ENCODE measurements around the gene IWS1.

Gene IWS1

DNA sequence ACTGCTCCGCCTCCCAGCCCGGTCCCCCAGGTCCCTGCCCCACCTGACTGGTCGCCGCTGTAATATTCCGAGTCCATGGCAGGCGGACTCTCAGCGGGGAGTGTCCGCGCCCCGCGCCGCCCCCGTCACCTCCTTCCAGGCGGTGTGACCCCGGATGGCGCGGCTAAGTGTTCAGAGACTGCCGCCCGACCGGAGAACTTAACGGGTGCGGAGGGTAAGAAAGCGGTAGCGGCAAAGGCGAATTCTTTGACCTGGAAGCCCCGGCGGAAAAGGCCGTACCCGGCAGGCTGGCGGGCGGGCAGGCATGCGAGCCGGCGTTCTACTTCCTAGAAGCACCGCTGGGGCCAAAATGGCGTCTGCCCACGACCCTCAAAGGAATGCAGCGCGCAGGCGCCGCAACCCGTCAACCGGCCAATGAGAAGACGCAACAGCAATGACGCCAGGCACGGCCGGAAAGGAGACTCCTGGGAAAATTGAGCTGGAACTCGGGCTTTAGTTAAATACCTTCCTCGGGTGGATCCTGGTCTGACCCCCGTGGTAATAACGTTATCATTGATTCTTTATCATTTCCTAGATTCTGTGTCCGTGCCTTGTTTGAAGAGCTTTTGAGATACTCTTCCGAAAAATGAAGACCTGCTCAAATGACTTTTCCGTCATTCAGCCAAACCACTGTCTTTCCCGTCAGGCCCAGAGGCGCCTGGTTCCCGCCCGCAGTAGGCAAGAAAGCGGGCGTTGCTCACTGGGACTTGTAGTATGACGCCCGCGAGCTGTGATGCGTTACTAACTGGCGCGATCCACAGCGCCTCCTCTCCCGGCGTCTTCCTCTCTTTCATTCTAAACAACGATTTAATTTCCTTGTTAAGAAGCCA is at the start of gene IWS1:
Gene IWS1 (minus strand): TSS at position 358 of the 869 bp plus-strand sequence. CDS start 281 bp downstream, at position 77.
- peak; percentile 16 for TF ChIP-seq CTCF (IDR thresholded peaks at IDR 0.05; ENCODE audit: low read depth, low read length, missing control alignments)
- peak within 1 kb of the TSS; percentile 91 for H3K4me3 ChIP-seq (ENCODE audit: low read depth, low read length)
- peak; percentile 84 for DNase-seq (ENCODE audit: low read depth)

DNA sequence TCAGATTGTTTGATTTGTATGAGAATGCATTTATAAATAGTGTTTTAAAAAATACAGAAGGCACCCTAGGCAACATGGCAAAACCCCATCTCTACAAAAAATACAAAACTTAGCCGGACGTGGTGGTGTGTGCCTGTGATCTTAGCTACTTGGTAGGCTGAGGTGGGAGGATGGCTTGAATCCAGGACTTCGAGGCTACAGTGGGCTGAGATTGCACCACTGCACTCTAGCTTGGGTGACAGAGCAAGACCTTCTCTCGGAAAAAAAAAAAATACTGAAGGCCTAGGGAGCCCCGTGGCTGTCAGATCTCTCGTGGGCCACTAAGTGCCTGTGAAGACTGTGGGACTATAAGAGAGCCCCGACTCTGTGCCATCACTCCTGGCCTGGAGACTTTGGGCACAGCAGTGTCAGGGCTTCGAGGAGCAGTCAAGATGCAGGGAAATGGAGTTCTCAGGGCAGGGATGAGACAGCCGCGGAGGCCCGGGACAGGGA is 49.7 kb upstream of the IWS1 start:
- TF ChIP-seq CTCF (IDR thresholded peaks at IDR 0.05; ENCODE audit: low read depth, low read length, missing control alignments), result no peak
- H3K4me3 ChIP-seq (ENCODE audit: low read depth, low read length), result no peak overlapping the region

DNA sequence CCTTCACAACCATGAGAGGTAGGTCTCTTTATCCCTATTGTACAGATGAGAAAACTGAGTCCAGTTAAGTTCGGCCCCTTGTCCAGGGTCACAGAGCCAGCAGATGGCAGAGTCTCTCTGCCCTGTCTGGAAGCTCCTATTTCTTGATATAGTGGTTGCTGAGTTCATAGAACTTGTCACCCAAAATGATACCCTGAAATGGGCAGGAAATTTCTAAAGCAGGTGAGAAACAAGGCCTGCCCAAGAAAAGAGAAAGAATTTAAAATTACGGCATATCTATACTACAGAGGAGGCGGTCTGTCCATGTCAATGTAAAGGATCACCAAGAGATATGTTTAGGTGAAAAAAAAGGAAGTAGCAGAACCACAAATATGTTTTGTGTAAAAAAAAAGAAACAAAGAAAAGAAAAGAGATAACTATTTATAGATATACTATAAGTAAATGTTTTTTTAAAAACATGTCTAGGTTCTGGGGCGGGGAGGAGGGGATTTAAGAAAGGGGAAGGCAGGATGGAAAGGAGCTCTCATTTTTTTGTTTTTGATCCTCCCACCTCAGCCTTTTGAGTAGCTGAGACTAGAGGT is 49.0 kb upstream of the IWS1 start:
- no peak overlapping the region for H3K4me3 ChIP-seq (ENCODE audit: low read depth, low read length)
- peak; percentile 9 for TF ChIP-seq CTCF (IDR thresholded peaks at IDR 0.05; ENCODE audit: low read depth, low read length, missing control alignments)
- no peak for DNase-seq (ENCODE audit: low read depth)

More for the DNA sequence above, 49.7 kb upstream of the IWS1 start:
- DNase-seq (ENCODE audit: low read depth), result no peak

GRCh38 chr2:127574656-127575055 is 48.4 kb upstream of the IWS1 start:
- no peak overlapping the region for H3K4me3 ChIP-seq (ENCODE audit: low read depth, low read length)
- no peak for TF ChIP-seq CTCF (IDR thresholded peaks at IDR 0.05; ENCODE audit: low read depth, low read length, missing control alignments)
- no peak for DNase-seq (ENCODE audit: low read depth)

GRCh38 chr2:127573771-127574170 is 47.5 kb upstream of the IWS1 start:
- H3K4me3 ChIP-seq (ENCODE audit: low read depth, low read length), result no peak overlapping the region
- no peak for DNase-seq (ENCODE audit: low read depth)
- no peak for TF ChIP-seq CTCF (IDR thresholded peaks at IDR 0.05; ENCODE audit: low read depth, low read length, missing control alignments)

DNA sequence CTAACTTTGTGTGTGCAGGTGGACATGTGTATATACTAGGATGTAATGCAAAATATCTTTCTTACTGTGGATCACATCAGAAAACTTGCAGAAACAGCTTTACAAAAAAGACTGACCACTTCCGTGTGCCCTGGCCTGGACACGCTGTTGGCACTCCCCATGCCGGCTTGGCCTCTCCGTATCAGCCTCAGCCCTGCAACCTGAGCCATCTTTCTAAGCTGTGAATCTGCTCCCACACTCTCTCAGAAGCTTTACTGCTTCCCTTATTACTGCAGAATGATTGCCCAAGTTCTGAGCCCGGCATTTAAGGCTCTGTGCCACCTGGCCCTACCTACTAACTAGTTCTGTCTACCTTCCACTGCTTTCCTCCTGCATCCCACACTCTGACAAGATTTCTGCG is 47.0 kb upstream of the IWS1 start:
- H3K4me3 ChIP-seq (ENCODE audit: low read depth, low read length), result no peak overlapping the region
- no peak for TF ChIP-seq CTCF (IDR thresholded peaks at IDR 0.05; ENCODE audit: low read depth, low read length, missing control alignments)
- DNase-seq (ENCODE audit: low read depth), result no peak

All from GM12864 (cell line).